Activated effector memory CD4-positive, alpha-beta T cell treated with Interleukin-2 at 50 U/mL for 16 hours (primary cell): Measurements from ENCODE around the gene ASH1L.
"Not testable (repeated sequence)": the region's sequence is repeated elsewhere in the genome, so short reads cannot be mapped to it uniquely, and the experiment has no call there.

ENCODE experiments used
- DNase-seq: peaks from one replicate; pipeline ENCODE4 v3.0.0-alpha.2; 2020

Gene ASH1L

GRCh38 chr1:155561779-155562580, 623 bp downstream of the ASH1L start:
- peak; percentile 55 for DNase-seq

DNA sequence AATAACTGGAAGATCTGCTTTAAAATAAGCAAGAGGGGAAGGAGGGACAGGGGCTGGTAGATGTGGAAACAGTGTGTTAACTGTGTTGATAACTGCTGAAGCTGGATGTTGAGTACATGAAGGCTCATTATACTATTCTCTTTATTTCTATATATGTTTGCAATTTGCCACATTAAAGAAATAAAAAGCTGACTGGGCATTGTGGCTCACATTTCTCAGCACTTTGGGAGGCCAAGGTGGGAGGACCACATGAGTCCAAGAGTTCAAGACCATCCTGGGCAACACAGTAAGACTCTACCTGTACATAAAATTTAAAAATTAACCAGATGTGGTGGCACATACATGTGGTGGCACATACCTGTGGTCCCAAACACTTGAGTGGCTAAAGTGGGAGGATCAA, 6.7 kb downstream of the ASH1L start:
- no peak for DNase-seq

DNA sequence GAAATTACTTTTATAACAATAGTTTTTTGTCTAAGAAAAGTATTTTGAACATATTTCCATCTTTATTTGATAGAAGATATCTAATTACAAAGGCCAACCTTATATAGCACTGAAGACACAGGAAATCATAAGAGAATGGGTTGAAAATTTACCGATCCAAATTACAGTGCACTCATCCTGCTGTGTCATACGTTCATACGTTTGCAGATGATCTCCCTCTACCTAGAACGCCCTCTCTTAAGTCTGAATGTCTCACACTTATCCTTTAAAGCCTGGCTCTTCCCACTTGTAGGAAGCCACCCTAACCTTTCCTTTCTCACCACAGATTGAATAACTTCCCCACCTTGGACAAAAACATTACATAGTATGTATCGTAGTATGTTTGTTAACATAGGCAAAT, 9.3 kb downstream of the ASH1L start:
- DNase-seq, result no peak

DNA sequence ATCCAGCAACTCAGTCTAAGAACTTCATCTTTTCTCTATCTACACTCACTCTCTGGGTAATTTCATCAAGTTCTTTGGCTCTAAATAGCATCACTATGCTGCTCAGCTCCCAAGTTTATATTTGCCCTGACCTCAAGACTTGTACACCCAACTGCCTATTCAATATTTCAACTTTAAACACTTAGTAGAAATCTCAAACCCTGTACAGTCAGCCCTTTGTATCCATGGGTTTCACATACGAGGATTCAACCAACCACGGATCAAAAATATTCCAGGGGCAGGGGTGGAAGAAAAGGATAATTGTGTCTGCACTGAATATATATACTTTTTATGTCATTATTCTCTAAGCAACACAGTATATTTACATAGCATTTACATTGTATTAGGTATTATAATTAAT, 13.9 kb downstream of the ASH1L start:
- DNase-seq, result no peak

DNA sequence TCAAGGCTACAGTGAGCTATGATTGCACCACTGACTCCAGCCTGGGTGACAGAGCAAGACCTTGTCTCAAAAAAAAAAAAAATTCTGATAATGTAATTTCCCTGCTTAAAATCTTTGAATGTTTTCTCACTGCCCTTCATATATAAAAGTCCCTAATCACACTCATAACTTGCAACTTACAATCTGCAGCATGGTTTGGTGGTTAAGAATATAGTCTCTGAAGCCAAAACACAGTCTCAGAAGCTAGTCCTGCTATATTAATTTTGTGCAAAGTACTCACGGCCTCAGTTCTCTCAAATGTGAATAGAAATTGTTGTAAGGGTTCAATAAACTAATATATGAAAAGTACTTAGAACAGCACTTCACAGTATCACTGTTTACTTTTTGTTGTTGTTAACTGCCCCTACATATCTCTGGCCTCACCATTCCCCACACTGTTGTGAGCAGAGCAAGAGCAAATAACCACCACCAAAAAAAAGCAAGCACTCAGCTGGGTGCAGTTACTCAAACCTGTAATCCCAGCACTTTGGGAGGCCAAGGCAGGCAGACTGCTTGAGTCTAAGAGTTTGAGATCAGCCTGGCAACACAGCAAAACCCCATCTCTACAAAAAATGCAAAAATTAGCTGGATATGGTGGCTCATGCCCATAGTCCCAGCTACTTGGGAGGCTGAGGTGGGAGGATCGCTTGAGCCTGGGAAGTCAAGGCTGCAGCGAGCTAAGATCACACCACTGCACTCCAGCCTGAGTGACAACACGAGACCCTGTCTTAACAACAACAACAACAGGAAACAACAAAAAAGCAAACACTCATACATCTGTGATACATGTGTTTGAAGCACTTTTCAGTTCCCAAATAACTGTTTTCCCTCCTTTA, 22.4 kb downstream of the ASH1L start:
- no peak for DNase-seq

DNA sequence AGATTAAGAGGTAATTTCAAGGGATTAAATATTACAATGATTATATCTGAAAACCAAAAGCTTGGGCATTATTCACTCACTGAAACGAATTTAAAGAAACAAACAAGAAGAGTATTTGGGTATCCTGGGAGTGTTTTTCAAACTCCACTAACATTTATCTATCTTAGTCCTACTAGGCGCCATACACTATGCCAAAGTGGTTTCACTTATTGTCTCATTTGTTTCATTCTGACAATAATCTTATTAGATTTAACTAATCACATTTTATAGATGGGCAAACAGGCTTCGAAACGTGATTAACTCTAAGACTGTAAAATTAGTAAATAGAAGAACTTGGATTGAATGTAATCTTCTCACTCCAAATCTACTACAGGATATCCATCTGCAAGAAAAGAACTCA, 25.4 kb downstream of the ASH1L start:
- no peak for DNase-seq

- DNase-seq, result no peak
Measured at GRCh38 chr1:155531624-155532023, 31.0 kb downstream of the ASH1L start.

GRCh38 chr1:155529929-155530328, 32.7 kb downstream of the ASH1L start:
- DNase-seq, result no peak

- no peak for DNase-seq
Measured at GRCh38 chr1:155529109-155529508, 33.5 kb downstream of the ASH1L start.

GRCh38 chr1:155527677-155528076, 34.9 kb downstream of the ASH1L start:
- no peak for DNase-seq

- no peak for DNase-seq
Measured at GRCh38 chr1:155526356-155526755, 36.2 kb downstream of the ASH1L start.

GRCh38 chr1:155522069-155522468, 40.5 kb downstream of the ASH1L start:
- no peak for DNase-seq

- no peak for DNase-seq
Measured at GRCh38 chr1:155518484-155518883, 44.1 kb downstream of the ASH1L start.

- DNase-seq, result no peak
Measured at GRCh38 chr1:155514582-155515187, 47.9 kb downstream of the ASH1L start.

DNA sequence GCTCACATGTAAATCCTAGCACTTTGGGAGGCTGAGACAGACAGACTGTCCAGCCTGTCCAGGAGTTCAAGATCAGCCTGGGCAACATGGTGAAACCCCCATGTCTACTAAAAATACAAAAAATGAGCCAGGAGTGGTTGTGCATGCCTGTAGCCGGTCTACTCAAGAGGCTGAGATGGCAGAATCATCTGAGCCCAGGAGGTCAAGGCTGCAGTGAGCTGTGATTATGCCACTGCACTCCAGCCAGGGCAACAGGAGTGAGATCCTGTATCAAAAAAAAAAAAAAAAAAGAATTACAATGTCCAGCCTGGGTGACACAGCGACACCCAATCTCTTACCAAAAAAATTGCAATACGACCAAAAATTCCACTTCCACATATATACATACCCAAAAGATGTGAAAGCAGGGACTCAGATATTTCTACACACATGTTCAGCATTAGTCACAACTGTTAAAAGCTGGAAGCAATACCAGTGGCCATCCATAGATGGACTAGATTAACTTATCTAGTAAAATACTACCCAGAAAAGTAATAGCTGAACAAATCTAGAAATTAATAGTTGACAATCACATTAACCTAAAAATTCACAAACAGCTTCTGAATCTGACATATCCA, 49.2 kb downstream of the ASH1L start:
- DNase-seq, result no peak

DNA sequence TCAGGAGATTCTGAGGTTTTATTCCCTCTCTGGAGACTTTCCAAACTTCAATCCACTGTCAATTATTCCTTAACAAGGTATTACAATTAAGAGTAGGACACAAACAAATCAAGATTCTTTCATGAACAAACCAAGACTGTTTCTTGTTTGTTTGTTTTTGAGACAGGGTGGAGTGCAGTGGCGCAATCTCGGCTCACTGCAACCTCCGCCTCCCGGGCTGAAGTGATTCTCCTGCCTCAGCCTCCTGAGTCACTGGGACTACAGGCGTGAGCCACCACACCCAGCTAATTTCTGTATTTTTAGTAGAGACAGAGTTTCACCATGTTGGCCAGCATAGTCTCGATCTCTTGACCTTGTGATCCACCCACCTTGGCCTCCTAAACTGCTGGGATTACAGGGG, 51.2 kb downstream of the ASH1L start:
- DNase-seq, result not testable (repeated sequence)

- DNase-seq, result no peak
Measured at GRCh38 chr1:155509064-155509463, 53.5 kb downstream of the ASH1L start.

DNA sequence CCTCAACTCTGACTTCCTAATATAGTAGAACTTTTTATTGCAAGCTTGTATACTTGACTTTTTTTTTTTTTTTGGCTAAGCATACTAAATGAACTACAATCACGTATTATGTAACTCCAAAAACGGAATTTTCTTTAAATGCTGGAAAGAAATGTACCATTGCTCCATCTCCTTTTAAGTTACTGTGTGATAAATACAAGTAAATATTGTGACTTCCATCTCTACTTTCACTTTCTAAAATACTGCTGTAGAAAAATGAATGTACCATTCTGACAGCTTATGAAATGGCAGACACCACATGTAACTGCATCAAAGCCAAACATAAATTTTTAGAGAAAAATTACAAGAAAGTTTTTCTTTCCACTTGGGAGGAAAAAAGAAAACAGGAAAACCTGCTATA, 54.7 kb downstream of the ASH1L start:
- no peak for DNase-seq

DNA sequence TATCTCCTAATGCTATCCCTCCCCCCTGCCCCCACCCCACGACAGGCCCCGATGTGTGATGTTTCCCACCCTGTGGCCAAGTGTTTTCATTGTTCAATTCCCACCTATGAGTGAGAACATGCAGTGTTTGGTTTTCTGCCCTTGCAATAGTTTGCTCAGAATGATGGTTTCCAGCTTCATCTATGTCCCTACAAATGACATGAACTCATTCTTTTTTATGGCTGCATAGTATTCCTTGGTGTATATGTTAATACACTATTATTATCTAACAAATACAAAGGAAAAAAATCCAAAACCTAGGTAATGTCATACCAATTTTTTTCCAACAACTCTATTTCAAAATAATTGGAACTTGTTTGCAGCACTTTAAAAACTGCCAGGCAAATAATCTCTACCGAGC, 56.6 kb downstream of the ASH1L start:
- not testable (repeated sequence) for DNase-seq

- no peak for DNase-seq
Measured at GRCh38 chr1:155504207-155504606, 58.4 kb downstream of the ASH1L start.

DNA sequence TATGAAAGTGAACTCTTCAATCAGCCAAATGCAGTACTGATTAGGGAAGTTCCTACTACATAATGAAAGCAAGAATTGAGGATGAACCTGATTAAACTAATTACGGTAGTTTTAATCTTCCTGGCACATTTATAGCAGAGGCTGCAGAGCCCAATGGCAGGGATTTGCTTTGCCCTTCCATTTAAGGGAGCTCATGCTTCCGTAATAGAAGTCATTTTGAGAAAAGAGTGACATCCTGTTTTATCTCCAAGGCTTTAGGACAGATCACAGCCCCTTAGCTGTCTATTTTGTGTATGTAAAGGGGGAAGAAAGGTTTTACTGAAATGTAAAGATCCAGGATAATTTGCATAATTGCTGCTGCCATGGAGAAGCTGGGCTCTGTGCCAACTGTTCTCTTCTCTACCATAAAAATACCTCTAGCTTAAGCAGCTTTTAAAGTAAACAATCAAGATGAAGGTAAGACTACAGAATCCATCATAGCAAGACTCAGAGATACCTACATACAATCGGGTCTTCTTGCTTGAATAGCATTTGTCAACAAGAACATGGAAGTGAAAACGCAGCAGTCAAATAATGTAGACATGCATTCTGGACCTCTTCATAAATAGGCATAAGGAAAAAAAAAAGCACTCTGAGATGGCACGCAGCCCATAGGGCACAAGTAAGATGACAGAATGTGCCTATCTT, 62.5 kb downstream of the ASH1L start:
- no peak for DNase-seq

DNA sequence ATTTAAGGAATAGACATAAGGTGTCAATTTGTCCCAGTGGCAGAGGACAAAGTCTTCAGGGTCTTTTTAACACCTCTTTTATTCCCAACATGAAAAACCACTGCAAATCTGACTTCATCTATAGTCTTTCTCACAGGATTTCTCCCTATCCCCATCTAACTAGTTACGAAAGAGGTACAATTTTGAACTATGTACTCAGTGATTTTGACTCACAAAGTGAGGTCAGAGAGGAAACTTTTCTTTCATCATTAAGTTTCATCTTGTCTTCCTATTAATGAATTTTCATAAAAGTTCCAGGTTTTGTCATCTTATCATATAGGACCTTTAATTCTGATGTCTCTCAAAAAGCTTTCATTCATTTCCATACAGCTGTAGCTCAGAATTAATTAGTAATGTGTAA, 63.3 kb downstream of the ASH1L start:
- no peak for DNase-seq

GRCh38 chr1:155493595-155493994, 69.0 kb downstream of the ASH1L start:
- DNase-seq, result not testable (repeated sequence)
